Endothelial cell of umbilical vein (primary cell): ENCODE data around the gene USP4. TPM values are rescaled to one million over a fixed set of nuclear protein-coding genes. Genes with fewer than 3 reads are reported as not detected.

Experiments used
- BruUV-seq: library from RNA; stranded (reverse); fragments of 400-500 nt; replicated peaks from 2 replicates; lab custom pipeline; 2021; lab: Mats Ljungman, UMichigan
- CTCF ChIA-PET: fragments of 300-600, 350-600 bp; sonication (Branson Sonifier 250); formaldehyde crosslinking; loops from one replicate; lab custom pipeline; 2021; ENCODE audit warnings: antibody characterized with exemption, inconsistent platforms; lab: Charles Lee
- POLR2A ChIA-PET: fragments of 300-600, 350-600 bp; sonication (Branson Sonifier 250); formaldehyde crosslinking; loops from one replicate; lab custom pipeline; 2021; ENCODE audit warnings: antibody characterized with exemption, inconsistent platforms; lab: Charles Lee
- DNase-seq: peaks from one replicate; pipeline ENCODE4 v3.0.0-alpha.2; 2011; ENCODE audit warnings: low read depth, low spot score
- FAIRE-seq: peaks from 2 replicates; lab custom pipeline; 2011; peaks lifted over from hg19 to GRCh38; lab: Jason Lieb, UNC
- H2AFZ ChIP-seq: 2 replicates; pipeline ENCODE4 v1.6.0; 2012; ENCODE audit warnings: low read depth, low read length, control low read depth, inconsistent platforms
- H3K27ac ChIP-seq: 2 replicates; pipeline ENCODE4 v1.5.1; 2011; ENCODE audit warnings: low read depth, mild to moderate bottlenecking, control low read depth, low read length, moderate library complexity; ENCODE audit not compliant: insufficient read depth
- H3K27me3 ChIP-seq, 2 experiments: 2 replicates each; pipeline versions ENCODE4 v1.6.0 to v1.6.1; 2011; ENCODE audit warnings: low read length in 2 of 2, mixed read lengths in 1 of 2; ENCODE audit not compliant: control insufficient read depth in 2 of 2, insufficient read depth in 2 of 2
- H3K36me3 ChIP-seq, 2 experiments: 2 replicates in 1 of 2; 3 replicates in 1 of 2; pipeline ENCODE4 v1.5.1; 2011; ENCODE audit warnings: low read length in 2 of 2, mild to moderate bottlenecking in 1 of 2, moderate library complexity in 1 of 2; ENCODE audit not compliant: control insufficient read depth in 2 of 2, insufficient read depth in 2 of 2; ENCODE audit errors: extremely low read depth in 1 of 2
- H3K4me1 ChIP-seq: 3 replicates; pipeline ENCODE4 v1.5.1; 2011; ENCODE audit warnings: mild to moderate bottlenecking, low read length; ENCODE audit not compliant: control insufficient read depth, insufficient read depth; ENCODE audit errors: extremely low read depth
- H3K4me2 ChIP-seq: 2 replicates; pipeline ENCODE4 v1.6.1; 2011; ENCODE audit warnings: low read length, control low read depth, mixed read lengths; ENCODE audit not compliant: insufficient read depth
- H3K4me3 ChIP-seq, 3 experiments: fragments of 200-600 bp in 1 of 3; sonication (generic), shearing (Covaris generic) in 1 of 3; replicated peaks in 1 of 3; 2 replicates each; pipeline ENCODE4 v1.5.1; 2011 to 2016; ENCODE audit warnings: control low read depth in 3 of 3, low read length in 3 of 3, mild to moderate bottlenecking in 2 of 3, inconsistent platforms in 1 of 3, low read depth in 1 of 3, moderate library complexity in 1 of 3; ENCODE audit not compliant: insufficient read depth in 1 of 3
- H3K79me2 ChIP-seq: 2 replicates; pipeline ENCODE4 v1.6.0; 2012; ENCODE audit warnings: low read length, inconsistent platforms; ENCODE audit not compliant: control insufficient read depth, insufficient read depth
- H3K9ac ChIP-seq: replicated peaks from 2 replicates; pipeline ENCODE3; 2011; ENCODE audit warnings: low read length, control low read depth; ENCODE audit not compliant: insufficient read depth; ENCODE audit errors: extremely low read depth
- H3K9me1 ChIP-seq: replicated peaks from 3 replicates; pipeline ENCODE4 v1.6.0; 2011; ENCODE audit warnings: mild to moderate bottlenecking, low read length; ENCODE audit not compliant: control insufficient read depth, insufficient read depth; ENCODE audit errors: extremely low read depth
- H3K9me3 ChIP-seq: replicated peaks from 2 replicates; pipeline ENCODE4 v1.5.1; 2012; ENCODE audit warnings: low read length, inconsistent platforms; ENCODE audit not compliant: control insufficient read depth, insufficient read depth
- H4K20me1 ChIP-seq: replicated peaks from 2 replicates; pipeline ENCODE3; 2011; ENCODE audit warnings: mild to moderate bottlenecking, low read length; ENCODE audit not compliant: control insufficient read depth, insufficient read depth; ENCODE audit errors: extremely low read depth
- FOS ChIP-seq: IDR thresholded peaks from 2 replicates; pipeline ENCODE4 v1.6.1; 2011; ENCODE audit warnings: mild to moderate bottlenecking, low read length, moderate library complexity, borderline replicate concordance; ENCODE audit not compliant: insufficient read depth
- GATA2 ChIP-seq: IDR thresholded peaks from 2 replicates; pipeline ENCODE4 v1.7.0; 2011; ENCODE audit warnings: low read depth, mild to moderate bottlenecking, moderate library complexity, mixed read lengths, low read length; ENCODE audit not compliant: insufficient read length, insufficient read depth
- JUN ChIP-seq: IDR thresholded peaks from 2 replicates; pipeline ENCODE4 v1.6.1; 2011; ENCODE audit warnings: borderline replicate concordance, low read depth; ENCODE audit not compliant: insufficient read length, insufficient read depth
- MYC ChIP-seq: IDR thresholded peaks from one replicate; pipeline ENCODE4 v1.6.1; 2011; ENCODE audit warnings: mild to moderate bottlenecking, low read depth, low read length
- POLR2A ChIP-seq: IDR thresholded peaks from 2 replicates; pipeline ENCODE4 v1.6.1; 2012; ENCODE audit warnings: low read depth, mild to moderate bottlenecking, control low read depth, low read length
- POLR2AphosphoS5 ChIP-seq: IDR thresholded peaks from 2 replicates; pipeline ENCODE4 v1.6.1; 2012; ENCODE audit warnings: low read depth, mild to moderate bottlenecking, control low read depth, low read length, moderate library complexity; ENCODE audit not compliant: insufficient read depth
- dilution Hi-C: fragments of 300-500 bp; cut with MboI; formaldehyde crosslinking; loops from one replicate; pipeline ENCODE4 v1.15.0; 2019; ENCODE audit warnings: low sequenced_read_pairs; ENCODE audit not compliant: extremely low pct_ligation_motif_present
- intact Hi-C: fragments of 100-400 bp; cut with micrococcal nuclease; formaldehyde crosslinking; loops from one replicate; pipeline ENCODE4 v1.10.0; 2022
- polyA plus RNA-seq, 4 experiments: library from polyadenylated mRNA; depleted of rRNA in 3 of 4; stranded (reverse) in 3 of 4; unstranded in 1 of 4; fragments of >200 nt; gene quantifications; 2 replicates each; pipeline versions ENCODE4 v1.2.1 to v1.2.3, GENCODE V29; 2011 to 2012; ENCODE audit warnings: missing spikeins in 1 of 4
- total RNA-seq: library from RNA; stranded (reverse); gene quantifications from 2 replicates; pipeline ENCODE4 v1.2.3, GENCODE V29; 2021
- TF ChIP-seq, protein P1 (sequence below), 2 donors: IDR thresholded peaks; 1 replicate in 1 of 2; 2 replicates in 1 of 2; pipeline ENCODE4 v1.5.1; 2011; ENCODE audit warnings: low read length in 2 of 2, mild to moderate bottlenecking in 2 of 2, moderate library complexity in 2 of 2, control low read depth in 1 of 2, inconsistent platforms in 1 of 2, low read depth in 1 of 2; ENCODE audit not compliant: insufficient read depth in 1 of 2; ENCODE audit errors: extremely low read depth in 1 of 2
- TF ChIP-seq, protein P2 (sequence below): IDR thresholded peaks from 2 replicates; pipeline ENCODE4 v1.6.1; 2011; ENCODE audit not compliant: insufficient read depth, insufficient read length

Gene USP4
- total and polyA plus RNA-seq, 2 donors (not counting 3 experiments of a cell fraction or from before 2014, with no cell fraction given), result 39.1 to 61.3 TPM

DNA sequence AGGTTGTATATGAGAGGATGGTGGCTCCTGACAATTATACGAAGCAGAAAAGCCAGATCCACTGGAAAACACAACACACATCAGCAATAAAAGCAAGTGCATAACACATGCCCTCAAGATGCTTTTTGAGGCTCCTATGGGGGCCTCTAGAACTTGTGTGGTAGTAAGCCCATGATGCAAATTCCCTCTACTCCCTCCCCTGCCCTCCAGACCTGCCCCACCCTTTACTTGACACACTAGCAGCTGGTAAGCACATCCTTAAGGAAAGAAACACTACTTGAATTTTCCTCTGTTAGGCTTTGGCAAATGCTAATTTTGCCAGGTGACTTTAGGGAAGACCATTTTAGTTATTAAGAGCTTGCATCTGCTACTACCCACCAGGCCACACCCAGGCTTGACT lies 29.2 kb downstream of the USP4 start:
- H3K36me3 ChIP-seq, result peaks cover 14 to 24% of the 10 kb centered on the region in 2 experiments
- H3K27ac ChIP-seq, result no peak overlapping the region
- intact Hi-C loops (no loop called here), dilution Hi-C loops (no loop called here)
- POLR2A ChIA-PET, result no interaction called here
- no peak overlapping the region for H3K4me3 ChIP-seq
- peaks cover 4% of the 10 kb centered on the region for H3K4me1 ChIP-seq
- H3K4me2 ChIP-seq, result no peak overlapping the region
- no peak overlapping the region for H3K9ac ChIP-seq
- no peaks in the 10 kb centered on the region for H3K9me1 ChIP-seq
- H3K9me3 ChIP-seq, result no peaks in the 10 kb centered on the region
- TF ChIP-seq GATA2 (no peak), JUN (no peak)
- TF ChIP-seq, protein P1, sequence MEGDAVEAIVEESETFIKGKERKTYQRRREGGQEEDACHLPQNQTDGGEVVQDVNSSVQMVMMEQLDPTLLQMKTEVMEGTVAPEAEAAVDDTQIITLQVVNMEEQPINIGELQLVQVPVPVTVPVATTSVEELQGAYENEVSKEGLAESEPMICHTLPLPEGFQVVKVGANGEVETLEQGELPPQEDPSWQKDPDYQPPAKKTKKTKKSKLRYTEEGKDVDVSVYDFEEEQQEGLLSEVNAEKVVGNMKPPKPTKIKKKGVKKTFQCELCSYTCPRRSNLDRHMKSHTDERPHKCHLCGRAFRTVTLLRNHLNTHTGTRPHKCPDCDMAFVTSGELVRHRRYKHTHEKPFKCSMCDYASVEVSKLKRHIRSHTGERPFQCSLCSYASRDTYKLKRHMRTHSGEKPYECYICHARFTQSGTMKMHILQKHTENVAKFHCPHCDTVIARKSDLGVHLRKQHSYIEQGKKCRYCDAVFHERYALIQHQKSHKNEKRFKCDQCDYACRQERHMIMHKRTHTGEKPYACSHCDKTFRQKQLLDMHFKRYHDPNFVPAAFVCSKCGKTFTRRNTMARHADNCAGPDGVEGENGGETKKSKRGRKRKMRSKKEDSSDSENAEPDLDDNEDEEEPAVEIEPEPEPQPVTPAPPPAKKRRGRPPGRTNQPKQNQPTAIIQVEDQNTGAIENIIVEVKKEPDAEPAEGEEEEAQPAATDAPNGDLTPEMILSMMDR (IDR thresholded peaks at IDR 0.05; ENCODE audit: extremely low read depth in 1 of 2, insufficient read depth in 1 of 2, low read depth in 1 of 2, low read length in 2 of 2), result no peak
- no peaks in the 10 kb centered on the region for H3K27me3 ChIP-seq
- no peak for DNase-seq
- no peaks in the 10 kb centered on the region for H3K79me2 ChIP-seq
- no peak for FAIRE-seq
- BruUV-seq, result no TSS peak
- no peaks in the 10 kb centered on the region for H4K20me1 ChIP-seq
- CTCF ChIA-PET, result interaction anchor here (1.2 kb wide), 2 partner anchors 13 to 23 kb away, joined by 3 read pairs; no protein-coding TSS in a partner anchor
- no peak overlapping the region for H2AFZ ChIP-seq

DNA sequence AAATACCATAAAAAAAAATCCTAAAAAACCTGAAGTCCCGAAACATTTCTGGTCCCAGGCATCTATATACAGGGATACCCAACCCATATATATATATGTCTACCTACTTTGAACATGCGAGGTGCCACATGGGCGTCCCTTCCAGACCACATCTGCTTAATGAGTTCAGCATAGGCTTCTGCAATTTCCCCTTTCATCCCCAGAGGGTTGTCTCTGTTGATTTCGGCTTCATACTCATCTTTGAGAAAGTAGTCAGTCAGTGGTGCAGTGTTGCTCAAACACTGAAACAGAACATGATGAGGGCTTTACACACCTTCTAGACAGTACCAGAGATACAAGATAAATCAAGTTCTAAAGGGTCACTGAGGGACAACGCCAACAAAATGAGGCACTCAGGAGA lies 34.2 kb downstream of the USP4 start:
- H3K79me2 ChIP-seq, result no peaks in the 10 kb centered on the region
- no peaks in the 10 kb centered on the region for H3K9me3 ChIP-seq
- H3K27ac ChIP-seq, result no peak overlapping the region
- ChIA-PET CTCF (interaction anchor here (0.6 to 1.5 kb wide), 2 partner anchors 84 to 144 kb away, joined by 3 to 6 read pairs; no protein-coding TSS in a partner anchor), POLR2A (no interaction called here)
- DNase-seq (no peak), FAIRE-seq (no peak)
- no peaks in the 10 kb centered on the region for H3K27me3 ChIP-seq
- H3K4me2 ChIP-seq, result no peak overlapping the region
- no peaks in the 10 kb centered on the region for H4K20me1 ChIP-seq
- H3K36me3 ChIP-seq, result peaks cover 15 to 28% of the 10 kb centered on the region in 2 experiments
- TF ChIP-seq MYC (no peak), GATA2 (no peak), JUN (no peak), FOS (no peak), POLR2AphosphoS5 (no peak), POLR2A (no peak)
- TF ChIP-seq, protein P1 (IDR thresholded peaks at IDR 0.05; ENCODE audit: extremely low read depth in 1 of 2, insufficient read depth in 1 of 2, low read depth in 1 of 2, low read length in 2 of 2), result no peak
- TF ChIP-seq, protein P2, sequence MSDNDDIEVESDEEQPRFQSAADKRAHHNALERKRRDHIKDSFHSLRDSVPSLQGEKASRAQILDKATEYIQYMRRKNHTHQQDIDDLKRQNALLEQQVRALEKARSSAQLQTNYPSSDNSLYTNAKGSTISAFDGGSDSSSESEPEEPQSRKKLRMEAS, result no peak
- H3K9me1 ChIP-seq, result no peaks in the 10 kb centered on the region
- no peak overlapping the region for H3K4me3 ChIP-seq
- no peak overlapping the region for H2AFZ ChIP-seq
- no peak overlapping the region for H3K9ac ChIP-seq
- BruUV-seq, result no TSS peak
- no peaks in the 10 kb centered on the region for H3K4me1 ChIP-seq
- intact Hi-C loops, result no loop called here
- dilution Hi-C loops, result no loop called here
